ENCODE data around the gene ATF3. TPM values are rescaled to one million over a fixed set of nuclear protein-coding genes. Genes with fewer than 3 reads are reported as not detected.

Gene ATF3
- total RNA-seq, 1 experiment from 2014 or later = 43.2 TPM

DNA sequence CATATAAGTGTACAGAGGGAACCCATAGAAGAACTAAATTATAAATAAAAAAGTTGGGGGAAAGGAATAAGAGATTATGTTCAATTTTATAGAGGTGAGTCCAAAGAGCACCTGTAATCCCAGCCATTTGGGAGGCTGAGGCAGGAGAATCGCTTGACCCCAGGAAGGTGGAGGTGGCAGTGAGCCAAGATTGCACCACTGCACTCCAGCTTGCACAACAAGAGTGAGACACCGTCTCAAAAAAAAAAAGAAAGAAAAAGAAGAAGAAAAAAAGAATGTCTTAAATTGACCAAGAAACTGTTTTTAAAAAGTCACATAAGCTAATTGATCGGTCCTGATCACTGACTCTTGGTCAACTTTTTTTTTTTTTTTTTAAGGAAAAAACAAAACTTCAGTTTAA, 19.1 kb upstream of the ATF3 start:
- Histone ChIP-seq H3K27me3 (ENCODE audit: insufficient read depth, low read length) (no peaks in the 10 kb centered on the region), H3K9ac (ENCODE audit: low read length) (no peak overlapping the region), H3K36me3 (ENCODE audit: control insufficient read depth in 1 of 2, insufficient read depth in 2 of 2, low read length in 2 of 2) (no peaks in the 10 kb centered on the region), H4K20me1 (ENCODE audit: insufficient read depth) (no peaks in the 10 kb centered on the region), H3K4me1 (ENCODE audit: control insufficient read depth in 1 of 2, insufficient read depth in 2 of 2, low read length in 2 of 2) (peaks cover 3 to 10% of the 10 kb centered on the region in 2 experiments; a peak in 2 of 4 replicates), H3K9me2 (ENCODE audit: insufficient read depth) (no peaks in the 10 kb centered on the region), H2AFZ (ENCODE audit: low read depth, low read length, poor library complexity, severe bottlenecking) (no peak overlapping the region), H3K9me3 (ENCODE audit: control insufficient read depth in 1 of 2, insufficient read depth in 1 of 2, low read depth in 1 of 2, low read length in 2 of 2) (no peaks in the 10 kb centered on the region), H3K4me2 (ENCODE audit: low read length) (no peak overlapping the region), H3K4me3 (replicated peaks in 1 of 2; ENCODE audit: low read depth in 1 of 2, low read length in 2 of 2) (no peak overlapping the region), H3K27ac (ENCODE audit: low read depth, low read length) (no peak overlapping the region), H3K79me2 (ENCODE audit: insufficient read depth, low read length) (no peaks in the 10 kb centered on the region)
- CTCF ChIA-PET = interaction anchor here (1.0 kb wide), 1 partner anchor 113 kb away, joined by 3 read pairs; no protein-coding TSS in a partner anchor
- intact Hi-C loops (cut with micrococcal nuclease) = no loop called here
- no TSS peak for BruUV-seq (replicated peaks)
- no peak for DNase-seq (ENCODE audit: low read depth, low spot score)
- RAD21 ChIA-PET (ENCODE audit: low non-redundant PET in 1 of 2, low total read pairs in 2 of 2, uncharacterized antibody in 2 of 2, unreplicated experiment in 2 of 2) = no interaction called here
- POLR2A ChIA-PET = interaction anchor here (2.7 kb wide), 1 partner anchor 19 kb away, joined by 10 read pairs; the partner anchor contains the start of gene ATF3
- TF ChIP-seq, protein P1, sequence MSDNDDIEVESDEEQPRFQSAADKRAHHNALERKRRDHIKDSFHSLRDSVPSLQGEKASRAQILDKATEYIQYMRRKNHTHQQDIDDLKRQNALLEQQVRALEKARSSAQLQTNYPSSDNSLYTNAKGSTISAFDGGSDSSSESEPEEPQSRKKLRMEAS (IDR thresholded peaks at IDR 0.05) = no peak
- TF ChIP-seq, protein P2, sequence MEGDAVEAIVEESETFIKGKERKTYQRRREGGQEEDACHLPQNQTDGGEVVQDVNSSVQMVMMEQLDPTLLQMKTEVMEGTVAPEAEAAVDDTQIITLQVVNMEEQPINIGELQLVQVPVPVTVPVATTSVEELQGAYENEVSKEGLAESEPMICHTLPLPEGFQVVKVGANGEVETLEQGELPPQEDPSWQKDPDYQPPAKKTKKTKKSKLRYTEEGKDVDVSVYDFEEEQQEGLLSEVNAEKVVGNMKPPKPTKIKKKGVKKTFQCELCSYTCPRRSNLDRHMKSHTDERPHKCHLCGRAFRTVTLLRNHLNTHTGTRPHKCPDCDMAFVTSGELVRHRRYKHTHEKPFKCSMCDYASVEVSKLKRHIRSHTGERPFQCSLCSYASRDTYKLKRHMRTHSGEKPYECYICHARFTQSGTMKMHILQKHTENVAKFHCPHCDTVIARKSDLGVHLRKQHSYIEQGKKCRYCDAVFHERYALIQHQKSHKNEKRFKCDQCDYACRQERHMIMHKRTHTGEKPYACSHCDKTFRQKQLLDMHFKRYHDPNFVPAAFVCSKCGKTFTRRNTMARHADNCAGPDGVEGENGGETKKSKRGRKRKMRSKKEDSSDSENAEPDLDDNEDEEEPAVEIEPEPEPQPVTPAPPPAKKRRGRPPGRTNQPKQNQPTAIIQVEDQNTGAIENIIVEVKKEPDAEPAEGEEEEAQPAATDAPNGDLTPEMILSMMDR (IDR thresholded peaks at IDR 0.05 in 2 of 3, conservative IDR thresholded peaks at IDR 0.05 in 1 of 3; ENCODE audit: borderline replicate concordance in 1 of 3, insufficient read depth in 1 of 3, low read depth in 2 of 3, low read length in 2 of 3) = no peak
- TF ChIP-seq, protein P3, sequence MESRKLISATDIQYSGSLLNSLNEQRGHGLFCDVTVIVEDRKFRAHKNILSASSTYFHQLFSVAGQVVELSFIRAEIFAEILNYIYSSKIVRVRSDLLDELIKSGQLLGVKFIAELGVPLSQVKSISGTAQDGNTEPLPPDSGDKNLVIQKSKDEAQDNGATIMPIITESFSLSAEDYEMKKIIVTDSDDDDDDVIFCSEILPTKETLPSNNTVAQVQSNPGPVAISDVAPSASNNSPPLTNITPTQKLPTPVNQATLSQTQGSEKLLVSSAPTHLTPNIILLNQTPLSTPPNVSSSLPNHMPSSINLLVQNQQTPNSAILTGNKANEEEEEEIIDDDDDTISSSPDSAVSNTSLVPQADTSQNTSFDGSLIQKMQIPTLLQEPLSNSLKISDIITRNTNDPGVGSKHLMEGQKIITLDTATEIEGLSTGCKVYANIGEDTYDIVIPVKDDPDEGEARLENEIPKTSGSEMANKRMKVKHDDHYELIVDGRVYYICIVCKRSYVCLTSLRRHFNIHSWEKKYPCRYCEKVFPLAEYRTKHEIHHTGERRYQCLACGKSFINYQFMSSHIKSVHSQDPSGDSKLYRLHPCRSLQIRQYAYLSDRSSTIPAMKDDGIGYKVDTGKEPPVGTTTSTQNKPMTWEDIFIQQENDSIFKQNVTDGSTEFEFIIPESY (IDR thresholded peaks at IDR 0.05; ENCODE audit: extremely low read depth, insufficient replicate concordance, low read length) = no peak
- TF ChIP-seq JUND (IDR thresholded peaks at IDR 0.05) (no peak), EZH2phosphoT487 (IDR thresholded peaks at IDR 0.05; ENCODE audit: borderline replicate concordance) (no peak)
- ATAC-seq = no peak
